PFSK-1 (cell line): Measurements from ENCODE around the gene FAM222A.

Experiments
- FOXP2 ChIP-seq: optimal IDR thresholded peaks from 2 replicates; pipeline ENCODE3; 2011; ENCODE audit warnings: borderline replicate concordance, control low read depth, inconsistent platforms; ENCODE audit not compliant: insufficient read depth; ENCODE audit errors: extremely low read length, extremely low read depth
- POLR2AphosphoS5 ChIP-seq: IDR thresholded peaks from 2 replicates; pipeline ENCODE4 v1.6.1; 2012; ENCODE audit warnings: low read depth, mild to moderate bottlenecking, control low read depth, low read length, moderate library complexity
- REST ChIP-seq, 2 experiments: IDR thresholded peaks; 2 replicates each; pipeline versions ENCODE4 v1.6.1 to v1.8.0; 2011 to 2012; ENCODE audit warnings: low read depth in 2 of 2, low read length in 2 of 2, control low read depth in 1 of 2, inconsistent platforms in 1 of 2, mild to moderate bottlenecking in 1 of 2, moderate library complexity in 1 of 2; ENCODE audit not compliant: insufficient read depth in 1 of 2
- SIN3A ChIP-seq: IDR thresholded peaks from 2 replicates; pipeline ENCODE4 v1.6.1; 2012; ENCODE audit warnings: mild to moderate bottlenecking, low read length, moderate library complexity, borderline replicate concordance; ENCODE audit not compliant: insufficient read depth
- TAF1 ChIP-seq: IDR thresholded peaks from 2 replicates; pipeline ENCODE4 v1.6.1; 2012; ENCODE audit warnings: low read length, control low read depth, borderline replicate concordance; ENCODE audit not compliant: insufficient read depth

FAM222A gene

GRCh38 chr12:109798691-109799090, 85.1 kb downstream of the FAM222A start:
- TF ChIP-seq FOXP2: no peak
- TF ChIP-seq TAF1: no peak
- no peak for TF ChIP-seq POLR2AphosphoS5

- TF ChIP-seq FOXP2: no peak
- no peak for TF ChIP-seq SIN3A
- no peak for TF ChIP-seq POLR2AphosphoS5
- TF ChIP-seq REST (IDR thresholded peaks at IDR 0.05; ENCODE audit: insufficient read depth in 1 of 2, low read depth in 2 of 2, low read length in 2 of 2): no peak
- no peak for TF ChIP-seq TAF1
Observed at GRCh38 chr12:109800536-109800935, 86.9 kb downstream of the FAM222A start.

- TF ChIP-seq REST (IDR thresholded peaks at IDR 0.05; ENCODE audit: insufficient read depth in 1 of 2, low read depth in 2 of 2, low read length in 2 of 2) (no peak), SIN3A (no peak), TAF1 (no peak), POLR2AphosphoS5 (no peak), FOXP2 (no peak)
Observed at GRCh38 chr12:109802828-109803227, 89.2 kb downstream of the FAM222A start.

GRCh38 chr12:109803678-109804077, 90.1 kb downstream of the FAM222A start:
- no peak for TF ChIP-seq REST (IDR thresholded peaks at IDR 0.05; ENCODE audit: insufficient read depth in 1 of 2, low read depth in 2 of 2, low read length in 2 of 2)
- no peak for TF ChIP-seq POLR2AphosphoS5
- no peak for TF ChIP-seq FOXP2
- TF ChIP-seq SIN3A: no peak
- TF ChIP-seq TAF1: no peak

- no peak for TF ChIP-seq FOXP2
- TF ChIP-seq TAF1: no peak
- TF ChIP-seq POLR2AphosphoS5: no peak
- TF ChIP-seq SIN3A: no peak
Observed at GRCh38 chr12:109804820-109805761, 91.5 kb downstream of the FAM222A start.
